ENCODE data around the gene SLC35B1. TPM values are rescaled to one million over a fixed set of nuclear protein-coding genes. Genes with fewer than 3 reads are reported as not detected.

Gene SLC35B1
- total RNA-seq, 1 experiment from 2014 or later: 228 TPM

DNA sequence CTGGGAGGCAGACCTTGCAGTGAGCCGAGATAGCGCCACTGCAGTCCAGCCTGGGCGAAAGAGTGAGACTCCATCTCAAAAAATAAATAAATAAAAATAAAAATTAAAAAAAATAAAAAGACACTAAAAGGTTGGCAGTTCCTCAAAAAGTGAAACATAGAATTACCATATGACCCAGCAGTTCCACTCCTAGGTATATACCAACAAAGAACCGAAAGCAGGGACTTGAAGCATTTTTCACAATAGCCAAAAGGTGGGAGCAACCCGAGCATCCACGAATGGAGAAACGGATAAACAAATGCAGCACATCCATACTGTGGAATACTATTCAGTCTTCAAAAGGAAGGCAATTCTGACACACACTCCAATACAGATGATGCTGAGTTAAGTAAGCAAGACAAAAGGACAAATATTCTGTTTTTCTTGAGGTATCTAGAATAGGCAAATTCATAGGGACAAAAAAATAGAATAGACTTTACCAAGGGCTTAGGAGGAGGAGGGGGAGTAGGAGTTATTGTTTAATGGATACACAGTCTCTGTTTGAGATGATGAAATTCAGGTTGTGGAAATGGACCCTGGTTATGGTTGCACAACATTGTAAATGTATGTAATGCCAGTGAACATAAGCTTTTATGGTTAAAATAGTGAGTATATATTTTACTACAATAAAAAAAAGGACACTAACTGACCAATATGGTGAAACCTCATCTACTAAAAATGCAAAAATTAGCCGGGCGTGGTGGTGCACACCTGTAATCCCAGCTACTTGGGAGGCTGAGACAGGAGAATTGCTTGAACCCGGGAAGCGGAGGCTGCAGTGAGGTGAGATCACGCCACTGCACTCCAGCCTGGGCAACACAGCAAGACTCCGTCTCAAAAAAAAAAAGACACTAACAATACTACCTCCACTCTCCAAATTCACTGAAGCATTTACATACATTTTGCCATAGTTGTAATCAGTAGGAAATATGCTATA, 27.0 kb upstream of the SLC35B1 start:
- Mint-ChIP-seq H3K27ac (ENCODE audit: unreplicated experiment) (no peak overlapping the region), H3K4me3 (ENCODE audit: unreplicated experiment) (no peak overlapping the region), H3K4me1 (ENCODE audit: low read depth, unreplicated experiment) (no peaks in the 10 kb centered on the region), H3K36me3 (ENCODE audit: insufficient read depth, unreplicated experiment) (no peaks in the 10 kb centered on the region), H3K27me3 (ENCODE audit: insufficient read depth, unreplicated experiment) (no peaks in the 10 kb centered on the region), H3K9me3 (ENCODE audit: unreplicated experiment) (no peaks in the 10 kb centered on the region)
- ChIA-PET CTCF (no interaction called here), POLR2A (no interaction called here)
- no TSS peak for BruUV-seq (replicated peaks)
- TF ChIP-seq, protein P1, sequence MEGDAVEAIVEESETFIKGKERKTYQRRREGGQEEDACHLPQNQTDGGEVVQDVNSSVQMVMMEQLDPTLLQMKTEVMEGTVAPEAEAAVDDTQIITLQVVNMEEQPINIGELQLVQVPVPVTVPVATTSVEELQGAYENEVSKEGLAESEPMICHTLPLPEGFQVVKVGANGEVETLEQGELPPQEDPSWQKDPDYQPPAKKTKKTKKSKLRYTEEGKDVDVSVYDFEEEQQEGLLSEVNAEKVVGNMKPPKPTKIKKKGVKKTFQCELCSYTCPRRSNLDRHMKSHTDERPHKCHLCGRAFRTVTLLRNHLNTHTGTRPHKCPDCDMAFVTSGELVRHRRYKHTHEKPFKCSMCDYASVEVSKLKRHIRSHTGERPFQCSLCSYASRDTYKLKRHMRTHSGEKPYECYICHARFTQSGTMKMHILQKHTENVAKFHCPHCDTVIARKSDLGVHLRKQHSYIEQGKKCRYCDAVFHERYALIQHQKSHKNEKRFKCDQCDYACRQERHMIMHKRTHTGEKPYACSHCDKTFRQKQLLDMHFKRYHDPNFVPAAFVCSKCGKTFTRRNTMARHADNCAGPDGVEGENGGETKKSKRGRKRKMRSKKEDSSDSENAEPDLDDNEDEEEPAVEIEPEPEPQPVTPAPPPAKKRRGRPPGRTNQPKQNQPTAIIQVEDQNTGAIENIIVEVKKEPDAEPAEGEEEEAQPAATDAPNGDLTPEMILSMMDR (IDR thresholded peaks at IDR 0.05; ENCODE audit: insufficient read depth in 1 of 2, low read depth in 1 of 2, low read length in 1 of 2, severe bottlenecking in 1 of 2, unreplicated experiment in 1 of 2): no peak
- no peak for DNase-seq
- no peaks in the 10 kb centered on the region for H3K4me1 ChIP-seq
- H3K4me3 ChIP-seq (ENCODE audit: low read depth, low read length): no peak overlapping the region
- peaks cover 5% of the 10 kb centered on the region; the same call in 1 of the 2 replicates for H3K36me3 ChIP-seq (ENCODE audit: control insufficient read depth, insufficient read depth, low read length)
- intact Hi-C loops (cut with micrococcal nuclease; ENCODE audit: unreplicated experiment): no loop called here
- no peaks in the 10 kb centered on the region for H3K9me3 ChIP-seq
- H3K27me3 ChIP-seq (replicated peaks; ENCODE audit: control insufficient read depth, insufficient read depth, low read length): no peaks in the 10 kb centered on the region

DNA sequence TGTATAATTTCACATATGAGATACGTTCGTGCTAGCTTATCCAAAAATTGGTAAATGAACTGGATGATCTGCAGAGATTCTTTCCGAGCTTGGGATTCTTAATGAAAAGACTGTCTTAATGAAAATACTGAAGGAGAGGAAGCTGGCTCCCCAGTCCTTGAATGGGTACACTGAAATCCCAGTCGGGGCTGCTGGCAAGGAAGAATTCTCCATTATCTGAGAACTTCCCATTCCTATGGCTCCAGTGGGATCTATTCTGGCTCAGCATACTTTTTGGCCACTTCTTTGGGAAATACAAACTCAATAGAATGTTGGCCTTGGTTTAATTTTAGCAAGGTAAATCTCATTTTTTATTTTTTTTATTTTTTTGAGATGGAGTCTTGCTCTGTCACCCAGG, 23.7 kb upstream of the SLC35B1 start:
- Mint-ChIP-seq H3K9me3 (ENCODE audit: unreplicated experiment) (no peaks in the 10 kb centered on the region), H3K4me3 (ENCODE audit: unreplicated experiment) (no peak overlapping the region), H3K4me1 (ENCODE audit: low read depth, unreplicated experiment) (no peaks in the 10 kb centered on the region), H3K27ac (ENCODE audit: unreplicated experiment) (no peak overlapping the region), H3K36me3 (ENCODE audit: insufficient read depth, unreplicated experiment) (peaks cover 4% of the 10 kb centered on the region), H3K27me3 (ENCODE audit: insufficient read depth, unreplicated experiment) (no peaks in the 10 kb centered on the region)
- TF ChIP-seq, protein P1 (IDR thresholded peaks at IDR 0.05; ENCODE audit: insufficient read depth in 1 of 2, low read depth in 1 of 2, low read length in 1 of 2, severe bottlenecking in 1 of 2, unreplicated experiment in 1 of 2): no peak
- Histone ChIP-seq H3K4me3 (ENCODE audit: low read depth, low read length) (no peak overlapping the region), H3K4me1 (no peaks in the 10 kb centered on the region), H3K27me3 (replicated peaks; ENCODE audit: control insufficient read depth, insufficient read depth, low read length) (no peaks in the 10 kb centered on the region), H3K9me3 (no peaks in the 10 kb centered on the region), H3K36me3 (ENCODE audit: control insufficient read depth, insufficient read depth, low read length) (peaks cover 7% of the 10 kb centered on the region; the same call in 1 of the 2 replicates)
- no peak for DNase-seq
- POLR2A ChIA-PET: interaction anchor here (0.6 kb wide), 1 partner anchor 694 kb away, joined by 4 read pairs; no protein-coding TSS in a partner anchor
- TSS peak; percentile 22 for BruUV-seq (replicated peaks)
- intact Hi-C loops (cut with micrococcal nuclease; ENCODE audit: unreplicated experiment): no loop called here
- CTCF ChIA-PET: interaction anchor here (0.6 kb wide), 1 partner anchor 33 kb away, joined by 3 read pairs; the partner anchor contains the start of gene FAM117A

DNA sequence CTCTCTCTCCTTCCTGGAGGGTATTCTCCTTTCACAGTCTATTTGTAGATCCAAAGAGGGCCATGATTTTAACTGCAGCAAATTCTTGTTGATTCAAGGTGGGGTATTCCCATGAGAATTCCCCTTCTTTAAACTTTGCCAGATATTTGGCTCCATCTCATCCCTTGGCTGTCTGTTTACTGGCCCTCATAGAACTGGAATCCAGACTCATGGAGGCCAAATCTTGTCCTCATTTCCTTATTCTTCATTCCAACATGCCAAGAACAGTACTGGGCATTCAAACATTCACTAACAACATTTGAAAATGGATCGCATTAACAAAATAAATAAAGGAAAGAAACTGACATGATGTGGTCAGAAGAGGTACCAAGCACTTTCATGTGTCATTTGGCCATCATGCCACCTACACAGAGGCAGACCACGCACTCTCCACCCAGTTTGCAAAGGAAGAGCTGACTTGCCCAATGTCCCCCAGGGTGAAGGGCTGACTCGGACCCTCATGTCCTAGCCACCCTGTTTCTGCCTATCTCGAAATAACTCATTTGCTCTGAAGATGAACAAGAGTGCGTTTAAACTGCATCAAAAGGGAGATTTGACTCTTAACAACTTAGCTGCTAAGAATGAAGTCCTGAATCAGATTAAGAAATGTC, 23.1 kb upstream of the SLC35B1 start:
- H3K27me3 Mint-ChIP-seq (ENCODE audit: insufficient read depth, unreplicated experiment): no peaks in the 10 kb centered on the region

More for the DNA sequence above, 23.1 kb upstream of the SLC35B1 start:
- H3K27ac Mint-ChIP-seq (ENCODE audit: unreplicated experiment): no peak overlapping the region
- H3K4me3 Mint-ChIP-seq (ENCODE audit: unreplicated experiment): no peak overlapping the region
- H3K9me3 Mint-ChIP-seq (ENCODE audit: unreplicated experiment): no peaks in the 10 kb centered on the region
- Histone ChIP-seq H3K36me3 (ENCODE audit: control insufficient read depth, insufficient read depth, low read length) (peaks cover 8% of the 10 kb centered on the region), H3K27me3 (replicated peaks; ENCODE audit: control insufficient read depth, insufficient read depth, low read length) (no peaks in the 10 kb centered on the region), H3K4me3 (ENCODE audit: low read depth, low read length) (no peak overlapping the region), H3K4me1 (no peaks in the 10 kb centered on the region), H3K9me3 (0 out of 2 replicates have a peak, but pooled peaks cover under 1% of the 10 kb centered on the region)
- BruUV-seq (replicated peaks): no TSS peak
- H3K4me1 Mint-ChIP-seq (ENCODE audit: low read depth, unreplicated experiment): no peaks in the 10 kb centered on the region
- ChIA-PET CTCF (interaction anchor here (0.6 to 1.0 kb wide), 3 partner anchors 22 to 173 kb away, joined by 3 to 4 read pairs (median 3); partner anchors contain the start of gene FAM117A), POLR2A (interaction anchor here (0.6 kb wide), 1 partner anchor 695 kb away, joined by 4 read pairs; no protein-coding TSS in a partner anchor)
- intact Hi-C loops (cut with micrococcal nuclease; ENCODE audit: unreplicated experiment): no loop called here
- TF ChIP-seq, protein P1 (IDR thresholded peaks at IDR 0.05; ENCODE audit: insufficient read depth in 1 of 2, low read depth in 1 of 2, low read length in 1 of 2, severe bottlenecking in 1 of 2, unreplicated experiment in 1 of 2): no peak
- no peak for DNase-seq
- H3K36me3 Mint-ChIP-seq (ENCODE audit: insufficient read depth, unreplicated experiment): peaks cover 4% of the 10 kb centered on the region

Measured in Caco-2 (cell line).